ENCODE results near the gene GPC5.

The GPC5 gene

GRCh38 chr13:92661406-92661805, 1263.0 kb downstream of the GPC5 start:
- no peak overlapping the region for H3K4me3 ChIP-seq (ENCODE audit: insufficient read depth in 1 of 2, low read depth in 1 of 2, low read length in 2 of 2)
- H3K14ac ChIP-seq (ENCODE audit: low read length in 2 of 2) = no peak overlapping the region
- WGBS = 83% methylated on average over 1 of the region's 1 CpG

DNA sequence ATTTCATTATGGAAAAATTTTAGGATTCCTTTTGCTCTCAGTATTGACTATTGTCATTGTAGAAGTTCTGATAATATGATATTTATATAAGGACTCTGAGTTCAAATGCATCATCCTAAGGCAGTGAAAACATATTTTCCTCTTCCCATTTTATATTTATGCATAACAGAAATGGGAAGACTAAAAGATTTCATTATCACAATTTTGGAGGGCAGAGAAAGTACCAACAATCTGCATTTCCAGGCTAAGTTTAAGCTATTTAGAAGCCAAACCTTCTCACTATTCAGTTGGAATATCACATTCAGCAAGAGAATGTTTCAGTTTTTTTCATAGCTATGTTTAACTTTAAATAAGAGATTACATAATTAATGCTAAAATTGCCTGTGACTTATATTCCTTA, 1269.7 kb downstream of the GPC5 start:
- Histone ChIP-seq H2BK15ac (ENCODE audit: low read depth, poor library complexity, severe bottlenecking) (no peak overlapping the region), H3K9me3 (ENCODE audit: control insufficient read depth, low read length) (no peaks in the 10 kb centered on the region), H4K91ac (ENCODE audit: low read length) (no peak overlapping the region), H3K4me3 (ENCODE audit: insufficient read depth in 1 of 2, low read depth in 1 of 2, low read length in 2 of 2) (no peak overlapping the region), H3K27ac (ENCODE audit: low read length, poor library complexity, severe bottlenecking) (no peak overlapping the region), H3K4ac (ENCODE audit: low read depth in 1 of 2, low read length in 2 of 2) (no peak overlapping the region), H2AFZ (ENCODE audit: low read depth, low read length) (no peak overlapping the region), H3K18ac (ENCODE audit: low read depth in 1 of 2, low read length in 2 of 2) (no peak overlapping the region), H3K4me1 (ENCODE audit: control insufficient read depth, insufficient read depth, low read depth, low read length) (no peaks in the 10 kb centered on the region), H3K4me2 (ENCODE audit: low read length, poor library complexity, severe bottlenecking) (no peak overlapping the region), H3K79me1 (replicated peaks; ENCODE audit: low read length, poor library complexity, severe bottlenecking) (no peaks in the 10 kb centered on the region), H3K14ac (ENCODE audit: low read length in 2 of 2) (no peak overlapping the region), H3K27me3 (ENCODE audit: control insufficient read depth in 1 of 2, insufficient read depth in 1 of 2, low read length in 2 of 2) (no peaks in the 10 kb centered on the region), H3K9ac (ENCODE audit: low read length) (no peak overlapping the region), H2BK120ac (ENCODE audit: low read depth, low read length) (no peak overlapping the region), H3K23ac (ENCODE audit: low read length in 2 of 2) (no peak overlapping the region), H4K8ac (ENCODE audit: low read length) (no peak overlapping the region), H2BK5ac (ENCODE audit: low read depth, low read length, poor library complexity, severe bottlenecking) (no peak overlapping the region), H2AK5ac (ENCODE audit: low read length, severe bottlenecking) (no peak overlapping the region), H2BK12ac (ENCODE audit: low read length in 2 of 2) (no peak overlapping the region), H3K36me3 (ENCODE audit: control insufficient read depth in 1 of 2, insufficient read depth in 2 of 2, low read depth in 1 of 2, low read length in 2 of 2) (no peaks in the 10 kb centered on the region)
- no peak for DNase-seq

More at GRCh38 chr13:92661406-92661805, 1263.0 kb downstream of the GPC5 start:
- H2BK5ac ChIP-seq (ENCODE audit: low read depth, low read length, poor library complexity, severe bottlenecking) = no peak overlapping the region
- no peak overlapping the region for H3K27ac ChIP-seq (ENCODE audit: low read length, poor library complexity, severe bottlenecking)
- DNase-seq = no peak
- H2BK120ac ChIP-seq (ENCODE audit: low read depth, low read length) = no peak overlapping the region
- H4K8ac ChIP-seq (ENCODE audit: low read length) = no peak overlapping the region
- H2BK12ac ChIP-seq (ENCODE audit: low read length in 2 of 2) = no peak overlapping the region
- H2BK15ac ChIP-seq (ENCODE audit: low read depth, poor library complexity, severe bottlenecking) = no peak overlapping the region
- H3K36me3 ChIP-seq (ENCODE audit: control insufficient read depth in 1 of 2, insufficient read depth in 2 of 2, low read depth in 1 of 2, low read length in 2 of 2) = no peaks in the 10 kb centered on the region
- H3K9ac ChIP-seq (ENCODE audit: low read length) = no peak overlapping the region
- H2AK5ac ChIP-seq (ENCODE audit: low read length, severe bottlenecking) = no peak overlapping the region
- H3K18ac ChIP-seq (ENCODE audit: low read depth in 1 of 2, low read length in 2 of 2) = no peak overlapping the region
- H2AFZ ChIP-seq (ENCODE audit: low read depth, low read length) = no peak overlapping the region
- H3K4me2 ChIP-seq (ENCODE audit: low read length, poor library complexity, severe bottlenecking) = no peak overlapping the region
- H3K23ac ChIP-seq (ENCODE audit: low read length in 2 of 2) = no peak overlapping the region
- H3K79me1 ChIP-seq (replicated peaks; ENCODE audit: low read length, poor library complexity, severe bottlenecking) = no peaks in the 10 kb centered on the region
- H3K27me3 ChIP-seq (ENCODE audit: control insufficient read depth in 1 of 2, insufficient read depth in 1 of 2, low read length in 2 of 2) = no peaks in the 10 kb centered on the region
- H3K9me3 ChIP-seq (ENCODE audit: control insufficient read depth, low read length) = no peaks in the 10 kb centered on the region
- H3K4me1 ChIP-seq (ENCODE audit: control insufficient read depth, insufficient read depth, low read depth, low read length) = peaks cover 2% of the 10 kb centered on the region
- no peak overlapping the region for H4K91ac ChIP-seq (ENCODE audit: low read length)
- H3K4ac ChIP-seq (ENCODE audit: low read depth in 1 of 2, low read length in 2 of 2) = no peak overlapping the region

DNA sequence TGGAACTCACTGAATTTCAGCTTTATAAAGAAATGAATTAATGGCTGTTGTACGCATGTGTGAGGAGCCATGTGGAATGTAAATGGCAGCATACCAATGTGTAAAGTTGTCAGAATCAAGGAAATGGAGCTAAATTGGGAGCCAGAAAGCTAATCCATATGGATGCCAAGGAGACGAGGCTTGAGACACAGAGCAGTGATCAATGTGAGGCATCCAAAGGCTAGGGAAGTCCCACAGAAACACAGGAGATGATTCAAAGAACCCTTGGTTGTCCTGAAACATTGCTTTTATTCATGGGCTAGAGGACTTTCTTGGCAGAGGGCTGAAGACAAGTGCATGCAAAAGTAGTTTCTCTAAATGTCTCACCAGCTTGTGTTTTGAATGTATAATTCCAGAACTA, 1271.7 kb downstream of the GPC5 start:
- H3K36me3 ChIP-seq (ENCODE audit: control insufficient read depth in 1 of 2, insufficient read depth in 2 of 2, low read depth in 1 of 2, low read length in 2 of 2) = no peaks in the 10 kb centered on the region
- H3K14ac ChIP-seq (ENCODE audit: low read length in 2 of 2) = no peak overlapping the region
- no peak for DNase-seq
- no peak overlapping the region for H3K18ac ChIP-seq (ENCODE audit: low read depth in 1 of 2, low read length in 2 of 2)
- H3K27ac ChIP-seq (ENCODE audit: low read length, poor library complexity, severe bottlenecking) = no peak overlapping the region
- 95% methylated on average over 2 of the region's 2 CpGs for WGBS
- no peak overlapping the region for H3K4ac ChIP-seq (ENCODE audit: low read depth in 1 of 2, low read length in 2 of 2)
- no peaks in the 10 kb centered on the region for H3K79me1 ChIP-seq (replicated peaks; ENCODE audit: low read length, poor library complexity, severe bottlenecking)
- no peak overlapping the region for H3K4me3 ChIP-seq (ENCODE audit: insufficient read depth in 1 of 2, low read depth in 1 of 2, low read length in 2 of 2)
- H3K27me3 ChIP-seq (ENCODE audit: control insufficient read depth in 1 of 2, insufficient read depth in 1 of 2, low read length in 2 of 2) = no peaks in the 10 kb centered on the region
- H3K9ac ChIP-seq (ENCODE audit: low read length) = no peak overlapping the region
- no peak overlapping the region for H4K91ac ChIP-seq (ENCODE audit: low read length)
- no peak overlapping the region for H2BK120ac ChIP-seq (ENCODE audit: low read depth, low read length)
- no peak overlapping the region for H3K23ac ChIP-seq (ENCODE audit: low read length in 2 of 2)
- H3K9me3 ChIP-seq (ENCODE audit: control insufficient read depth, low read length) = no peaks in the 10 kb centered on the region
- no peaks in the 10 kb centered on the region for H3K4me1 ChIP-seq (ENCODE audit: control insufficient read depth, insufficient read depth, low read depth, low read length)
- H2AFZ ChIP-seq (ENCODE audit: low read depth, low read length) = no peak overlapping the region
- no peak overlapping the region for H2BK5ac ChIP-seq (ENCODE audit: low read depth, low read length, poor library complexity, severe bottlenecking)
- no peak overlapping the region for H2BK15ac ChIP-seq (ENCODE audit: low read depth, poor library complexity, severe bottlenecking)
- no peak overlapping the region for H3K4me2 ChIP-seq (ENCODE audit: low read length, poor library complexity, severe bottlenecking)
- H2BK12ac ChIP-seq (ENCODE audit: low read length in 2 of 2) = no peak overlapping the region
- H2AK5ac ChIP-seq (ENCODE audit: low read length, severe bottlenecking) = no peak overlapping the region
- no peak overlapping the region for H4K8ac ChIP-seq (ENCODE audit: low read length)

GRCh38 chr13:92671821-92672220, 1273.4 kb downstream of the GPC5 start:
- no peak overlapping the region for H4K8ac ChIP-seq (ENCODE audit: low read length)
- no peak overlapping the region for H2BK5ac ChIP-seq (ENCODE audit: low read depth, low read length, poor library complexity, severe bottlenecking)
- H3K27ac ChIP-seq (ENCODE audit: low read length, poor library complexity, severe bottlenecking) = no peak overlapping the region
- no peak overlapping the region for H3K4me2 ChIP-seq (ENCODE audit: low read length, poor library complexity, severe bottlenecking)
- no peak overlapping the region for H3K18ac ChIP-seq (ENCODE audit: low read depth in 1 of 2, low read length in 2 of 2)
- no peak overlapping the region for H4K91ac ChIP-seq (ENCODE audit: low read length)
- no peaks in the 10 kb centered on the region for H3K27me3 ChIP-seq (ENCODE audit: control insufficient read depth in 1 of 2, insufficient read depth in 1 of 2, low read length in 2 of 2)
- no peak overlapping the region for H3K9ac ChIP-seq (ENCODE audit: low read length)
- no peak overlapping the region for H2AFZ ChIP-seq (ENCODE audit: low read depth, low read length)
- H2BK12ac ChIP-seq (ENCODE audit: low read length in 2 of 2) = no peak overlapping the region
- no peaks in the 10 kb centered on the region for H3K9me3 ChIP-seq (ENCODE audit: control insufficient read depth, low read length)
- H3K36me3 ChIP-seq (ENCODE audit: control insufficient read depth in 1 of 2, insufficient read depth in 2 of 2, low read depth in 1 of 2, low read length in 2 of 2) = no peaks in the 10 kb centered on the region
- H2BK15ac ChIP-seq (ENCODE audit: low read depth, poor library complexity, severe bottlenecking) = no peak overlapping the region
- H3K4me1 ChIP-seq (ENCODE audit: control insufficient read depth, insufficient read depth, low read depth, low read length) = no peaks in the 10 kb centered on the region
- H3K4me3 ChIP-seq (ENCODE audit: insufficient read depth in 1 of 2, low read depth in 1 of 2, low read length in 2 of 2) = no peak overlapping the region
- 95% methylated on average over 2 of the region's 2 CpGs for WGBS
- H3K79me1 ChIP-seq (replicated peaks; ENCODE audit: low read length, poor library complexity, severe bottlenecking) = no peaks in the 10 kb centered on the region
- no peak overlapping the region for H3K4ac ChIP-seq (ENCODE audit: low read depth in 1 of 2, low read length in 2 of 2)
- DNase-seq = no peak
- H2AK5ac ChIP-seq (ENCODE audit: low read length, severe bottlenecking) = no peak overlapping the region
- no peak overlapping the region for H2BK120ac ChIP-seq (ENCODE audit: low read depth, low read length)
- H3K14ac ChIP-seq (ENCODE audit: low read length in 2 of 2) = no peak overlapping the region
- H3K23ac ChIP-seq (ENCODE audit: low read length in 2 of 2) = no peak overlapping the region
